HEK293 (cell line): Measurements from ENCODE around the gene ATAD2B.

ENCODE experiments used
- CTCF ChIA-PET: fragments of 350-600 bp; formaldehyde crosslinking; extraction: SDS; loops from one replicate; lab custom pipeline; 2021; ENCODE audit warnings: antibody characterized with exemption; lab: Yijun Ruan, JAX
- POLR2A ChIA-PET: fragments of 300-600 bp; formaldehyde crosslinking; extraction: SDS; loops from one replicate; lab custom pipeline; 2020; ENCODE audit warnings: antibody characterized with exemption, inconsistent platforms; lab: Yijun Ruan, JAX
- H3K27ac ChIP-seq: fragments of 200-500 bp; sonication (Bioruptor generic); 2 replicates; pipeline ENCODE4 v1.5.1; 2014; ENCODE audit warnings: low read depth, low read length, control low read depth, inconsistent platforms; ENCODE audit errors: extremely low read depth
- H3K36me3 ChIP-seq, 2 experiments: fragments of 200-500 bp in 1 of 2; sonication (Bioruptor generic) in 1 of 2; 1 replicate in 1 of 2; 2 replicates in 1 of 2; pipeline ENCODE4 v1.5.1; 2014 to 2017; ENCODE audit warnings: inconsistent platforms in 2 of 2, low read length in 2 of 2; ENCODE audit not compliant: control insufficient read depth in 2 of 2, insufficient read depth in 1 of 2
- H3K4me1 ChIP-seq: fragments of 200-500 bp; sonication (Bioruptor generic); 2 replicates; pipeline ENCODE4 v1.5.1; 2014; ENCODE audit warnings: mild to moderate bottlenecking, low read length, inconsistent platforms; ENCODE audit not compliant: control insufficient read depth, insufficient read depth
- H3K4me3 ChIP-seq: 2 replicates; pipeline ENCODE4 v1.5.1; 2011; ENCODE audit warnings: low read depth, mild to moderate bottlenecking, control low read depth, low read length, moderate library complexity
- H3K9me3 ChIP-seq: fragments of 200-500 bp; sonication (Bioruptor generic); 2 replicates; pipeline ENCODE4 v1.5.1; 2014; ENCODE audit warnings: low read depth, low read length, inconsistent platforms; ENCODE audit not compliant: control insufficient read depth, insufficient read depth
- BCL11A ChIP-seq: fragments of 450-650 bp; formaldehyde crosslinking; IDR thresholded peaks from 2 replicates; pipeline ENCODE4 v1.5.1; 2016; ENCODE audit warnings: low read depth, missing biosample characterization, missing genetic modification characterization
- BCL11B ChIP-seq: fragments of 450-650 bp; formaldehyde crosslinking; IDR thresholded peaks from 2 replicates; pipeline ENCODE4 v1.5.1; 2016; ENCODE audit warnings: low read depth, missing biosample characterization, missing genetic modification characterization
- HOXA7 ChIP-seq: sonication (generic); formaldehyde crosslinking; IDR thresholded peaks from 2 replicates; pipeline ENCODE4 v1.8.1; 2022; ENCODE audit warnings: missing genetic modification reagents, borderline replicate concordance
- KLF1 ChIP-seq: fragments of 450-650 bp; formaldehyde crosslinking; IDR thresholded peaks from 2 replicates; pipeline ENCODE4 v1.5.1; 2016; ENCODE audit warnings: missing biosample characterization, missing genetic modification characterization
- REST ChIP-seq: fragments of 450-650 bp; formaldehyde crosslinking; IDR thresholded peaks from 2 replicates; pipeline ENCODE4 v1.5.1; 2016; ENCODE audit warnings: missing biosample characterization, missing genetic modification characterization
- SP7 ChIP-seq: fragments of 450-650 bp; formaldehyde crosslinking; IDR thresholded peaks from 2 replicates; pipeline ENCODE4 v1.5.1; 2016; ENCODE audit warnings: missing biosample characterization, missing genetic modification characterization
- ZFP41 ChIP-seq: fragments of 450-650 bp; formaldehyde crosslinking; IDR thresholded peaks from 2 replicates; pipeline ENCODE4 v1.5.1; 2016; ENCODE audit warnings: missing biosample characterization, missing genetic modification characterization, borderline replicate concordance
- ZNF114 ChIP-seq: fragments of 450-650 bp; formaldehyde crosslinking; IDR thresholded peaks from 2 replicates; pipeline ENCODE4 v1.5.0; 2017; ENCODE audit warnings: missing biosample characterization, missing genetic modification characterization
- ZNF138 ChIP-seq: fragments of 450-650 bp; formaldehyde crosslinking; IDR thresholded peaks from 2 replicates; pipeline ENCODE4 v1.5.1; 2016; ENCODE audit warnings: missing biosample characterization, missing genetic modification characterization, borderline replicate concordance
- ZNF174 ChIP-seq: fragments of 450-650 bp; formaldehyde crosslinking; IDR thresholded peaks from 2 replicates; pipeline ENCODE4 v1.5.0; 2017; ENCODE audit warnings: missing biosample characterization, mild to moderate bottlenecking, missing genetic modification characterization
- ZNF26 ChIP-seq: fragments of 450-650 bp; formaldehyde crosslinking; IDR thresholded peaks from 2 replicates; pipeline ENCODE4 v1.5.1; 2016; ENCODE audit warnings: missing biosample characterization, missing genetic modification characterization
- ZNF280C ChIP-seq: fragments of 450-650 bp; formaldehyde crosslinking; IDR thresholded peaks from 2 replicates; pipeline ENCODE4 v1.5.1; 2016; ENCODE audit warnings: missing biosample characterization, missing genetic modification characterization
- ZNF362 ChIP-seq: fragments of 450-650 bp; formaldehyde crosslinking; IDR thresholded peaks from 2 replicates; pipeline ENCODE4 v1.5.1; 2016; ENCODE audit warnings: missing biosample characterization, missing genetic modification characterization
- ZNF521 ChIP-seq: fragments of 450-650 bp; formaldehyde crosslinking; IDR thresholded peaks from 2 replicates; pipeline ENCODE4 v1.5.1; 2017; ENCODE audit warnings: missing biosample characterization, mild to moderate bottlenecking, missing genetic modification characterization
- ZNF530 ChIP-seq: fragments of 450-650 bp; formaldehyde crosslinking; IDR thresholded peaks from 2 replicates; pipeline ENCODE4 v1.5.1; 2016; ENCODE audit warnings: low read depth, missing biosample characterization, missing genetic modification characterization
- ZNF544 ChIP-seq: fragments of 450-650 bp; formaldehyde crosslinking; IDR thresholded peaks from 2 replicates; pipeline ENCODE4 v1.5.0; 2017; ENCODE audit warnings: missing biosample characterization, missing genetic modification characterization
- ZNF548 ChIP-seq: fragments of 450-650 bp; formaldehyde crosslinking; IDR thresholded peaks from 2 replicates; pipeline ENCODE4 v1.5.1; 2016; ENCODE audit warnings: missing biosample characterization, missing genetic modification characterization
- ZNF629 ChIP-seq: fragments of 450-650 bp; formaldehyde crosslinking; IDR thresholded peaks from 2 replicates; pipeline ENCODE4 v1.5.1; 2017; ENCODE audit warnings: missing biosample characterization, missing genetic modification characterization
- ZNF677 ChIP-seq: fragments of 450-650 bp; IDR thresholded peaks from 2 replicates; pipeline ENCODE4 v1.5.0; 2018; ENCODE audit warnings: missing biosample characterization, mild to moderate bottlenecking, missing genetic modification characterization, moderate library complexity
- ZNF785 ChIP-seq: fragments of 450-650 bp; formaldehyde crosslinking; IDR thresholded peaks from 2 replicates; pipeline ENCODE4 v1.5.1; 2016; ENCODE audit warnings: missing biosample characterization, missing genetic modification characterization
- ZSCAN30 ChIP-seq: fragments of 450-650 bp; IDR thresholded peaks from 2 replicates; pipeline ENCODE4 v1.5.1; 2018; ENCODE audit warnings: missing biosample characterization, mild to moderate bottlenecking, missing genetic modification characterization, moderate library complexity
- TF ChIP-seq, protein P1 (sequence below): fragments of 450-650 bp; formaldehyde crosslinking; IDR thresholded peaks from 2 replicates; pipeline ENCODE4 v1.5.1; 2016; ENCODE audit warnings: missing biosample characterization, missing genetic modification characterization, low read depth

Gene ATAD2B

DNA sequence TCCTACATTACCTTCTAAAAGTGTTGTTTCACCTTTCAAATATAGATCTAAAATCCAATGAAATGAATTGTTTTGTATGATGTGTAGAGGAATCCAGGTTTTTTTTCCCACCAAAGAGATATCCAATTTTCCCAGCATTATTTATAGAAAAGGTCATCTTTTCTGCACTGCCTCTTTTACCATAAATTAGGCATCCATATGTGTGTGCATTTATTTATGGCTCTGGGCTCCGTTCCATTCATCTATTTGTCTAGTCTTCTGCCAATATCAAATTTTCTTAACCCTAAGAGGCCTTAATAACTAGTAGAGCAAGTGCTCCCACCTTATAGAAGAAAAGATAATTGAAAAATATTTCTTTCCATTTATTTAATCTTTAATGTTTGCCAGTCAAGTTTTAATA is 88.3 kb downstream of the ATAD2B start:
- TF ChIP-seq ZNF114 (tag by site-specific recombination) = no peak
- TF ChIP-seq ZNF677 (tag by site-specific recombination) = no peak
- no peak for TF ChIP-seq ZNF544
- no peak for TF ChIP-seq ZNF280C
- CTCF ChIA-PET = interaction anchor here (1.5 kb wide), 1 partner anchor 14 kb away, joined by 8 read pairs; no protein-coding TSS in a partner anchor
- no peak overlapping the region for H3K27ac ChIP-seq
- POLR2A ChIA-PET = no interaction called here
- H3K4me3 ChIP-seq = no peak overlapping the region
- H3K36me3 ChIP-seq = no peaks in the 10 kb centered on the region
- H3K4me1 ChIP-seq = no peaks in the 10 kb centered on the region
- no peaks in the 10 kb centered on the region for H3K9me3 ChIP-seq

DNA sequence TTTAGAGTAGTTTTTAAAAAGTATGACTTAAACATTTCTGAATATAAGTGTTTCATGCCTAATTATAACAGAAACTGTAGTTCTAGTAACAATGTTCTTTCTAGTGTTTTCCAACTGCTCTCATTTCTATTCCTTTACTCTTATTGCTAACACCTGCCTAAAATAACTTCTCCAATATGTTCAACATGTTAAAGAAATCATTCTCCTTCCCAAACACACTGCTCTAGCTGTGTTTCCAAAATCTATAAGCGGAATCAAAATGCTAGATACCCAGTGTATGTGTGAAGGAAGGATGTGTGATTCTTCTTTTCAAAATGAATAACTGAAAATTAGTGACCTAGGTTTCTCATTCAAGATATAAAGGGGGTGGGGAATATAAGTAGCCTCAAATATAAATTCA is 89.1 kb downstream of the ATAD2B start:
- no peaks in the 10 kb centered on the region for H3K9me3 ChIP-seq
- no peaks in the 10 kb centered on the region for H3K36me3 ChIP-seq
- no peak for TF ChIP-seq ZNF629 (tag by site-specific recombination)
- no peak for TF ChIP-seq ZFP41 (tag by site-specific recombination)
- TF ChIP-seq ZNF785 (tag by site-specific recombination) = no peak
- no peak for TF ChIP-seq ZNF521 (tag by site-specific recombination)
- no peak for TF ChIP-seq ZSCAN30 (tag by site-specific recombination)
- no peak for TF ChIP-seq SP7 (tag by site-specific recombination)
- no peak for TF ChIP-seq ZNF138 (tag by site-specific recombination)
- no peak for TF ChIP-seq BCL11B (tag by site-specific recombination)
- TF ChIP-seq ZNF26 (tag by site-specific recombination) = no peak
- H3K4me3 ChIP-seq = no peak overlapping the region
- no peak overlapping the region for H3K27ac ChIP-seq
- POLR2A ChIA-PET = no interaction called here
- H3K4me1 ChIP-seq = no peaks in the 10 kb centered on the region
- CTCF ChIA-PET = interaction anchor here (3.1 kb wide), 1 partner anchor 13 kb away, joined by 15 read pairs; no protein-coding TSS in a partner anchor

DNA sequence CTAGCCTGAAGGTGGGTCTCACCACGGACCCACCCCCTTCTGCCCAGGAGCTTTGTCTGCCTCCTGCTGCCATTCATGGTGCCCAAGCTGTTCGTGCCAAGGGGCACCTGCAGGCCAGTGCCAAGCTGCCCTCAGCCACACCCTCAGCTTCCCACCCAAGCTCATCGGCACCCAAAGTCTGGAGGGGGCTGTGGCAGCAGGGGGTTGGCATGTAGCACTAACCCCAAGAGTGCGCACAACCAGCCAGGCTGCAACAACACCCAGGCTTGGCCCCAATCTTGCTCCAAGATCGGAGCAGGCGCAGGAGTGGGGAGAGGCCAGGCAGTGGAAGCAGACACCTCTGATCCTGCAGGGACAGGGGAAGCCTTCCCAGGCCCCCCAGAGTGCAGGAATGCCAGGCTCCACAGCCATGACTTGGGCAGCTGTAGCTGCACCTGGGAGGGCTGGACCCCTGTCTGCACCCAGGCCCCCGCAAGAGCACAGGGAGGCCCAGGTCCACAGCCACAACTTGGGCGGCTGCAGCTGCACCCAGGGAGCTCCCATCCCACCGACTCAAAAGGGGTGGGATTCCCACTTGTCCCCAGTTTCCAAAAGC is 89.9 kb downstream of the ATAD2B start:
- no peak overlapping the region for H3K4me3 ChIP-seq
- ChIA-PET POLR2A (no interaction called here), CTCF (interaction anchor here (1.1 to 3.1 kb wide), 2 partner anchors 12 to 13 kb away, joined by 6 to 15 read pairs; no protein-coding TSS in a partner anchor)
- H3K27ac ChIP-seq = no peak overlapping the region
- TF ChIP-seq, protein P1, sequence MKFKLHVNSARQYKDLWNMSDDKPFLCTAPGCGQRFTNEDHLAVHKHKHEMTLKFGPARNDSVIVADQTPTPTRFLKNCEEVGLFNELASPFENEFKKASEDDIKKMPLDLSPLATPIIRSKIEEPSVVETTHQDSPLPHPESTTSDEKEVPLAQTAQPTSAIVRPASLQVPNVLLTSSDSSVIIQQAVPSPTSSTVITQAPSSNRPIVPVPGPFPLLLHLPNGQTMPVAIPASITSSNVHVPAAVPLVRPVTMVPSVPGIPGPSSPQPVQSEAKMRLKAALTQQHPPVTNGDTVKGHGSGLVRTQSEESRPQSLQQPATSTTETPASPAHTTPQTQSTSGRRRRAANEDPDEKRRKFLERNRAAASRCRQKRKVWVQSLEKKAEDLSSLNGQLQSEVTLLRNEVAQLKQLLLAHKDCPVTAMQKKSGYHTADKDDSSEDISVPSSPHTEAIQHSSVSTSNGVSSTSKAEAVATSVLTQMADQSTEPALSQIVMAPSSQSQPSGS (tag by site-specific recombination) = no peak
- TF ChIP-seq ZNF548 (tag by site-specific recombination) = no peak
- no peak for TF ChIP-seq REST (tag by site-specific recombination)
- TF ChIP-seq ZNF174 (tag by site-specific recombination) = no peak
- no peak for TF ChIP-seq BCL11A (tag by site-specific recombination)
- TF ChIP-seq KLF1 = no peak
- no peak for TF ChIP-seq ZNF362
- no peak for TF ChIP-seq ZNF530
- no peak for TF ChIP-seq HOXA7 (CRISPR knock-in tag)
- no peaks in the 10 kb centered on the region for H3K36me3 ChIP-seq
- H3K4me1 ChIP-seq = no peaks in the 10 kb centered on the region
- no peaks in the 10 kb centered on the region for H3K9me3 ChIP-seq
